GM12878 (cell line): ENCODE data around the gene NUDT22. TPM values are rescaled to one million over a fixed set of nuclear protein-coding genes. Genes with fewer than 3 reads are reported as not detected.
A peak's percentile ranks its signal among the peaks of the same experiment; 100 is the strongest.

Experiments
- BACH1 ChIP-seq: fragments of 450-650 bp; IDR thresholded peaks from 2 replicates; pipeline ENCODE4 v1.6.1; 2017; ENCODE audit warnings: mild to moderate bottlenecking, borderline replicate concordance
- CEBPB ChIP-seq, 2 experiments: fragments of 150-350 bp in 1 of 2; IDR thresholded peaks; 2 replicates each; pipeline ENCODE4 v1.6.1; 2012 to 2014; ENCODE audit warnings: low read depth in 2 of 2, low read length in 2 of 2, borderline replicate concordance in 1 of 2, inconsistent platforms in 1 of 2
- DPF2 ChIP-seq: fragments of 450-650 bp; IDR thresholded peaks from 2 replicates; pipeline ENCODE4 v1.6.1; 2017; ENCODE audit warnings: mild to moderate bottlenecking
- HDAC2 ChIP-seq: fragments of 200-600 bp; sonication (generic); IDR thresholded peaks from 2 replicates; pipeline ENCODE4 v1.6.1; 2017
- MEF2B ChIP-seq: fragments of 450-650 bp; IDR thresholded peaks from 2 replicates; pipeline ENCODE4 v1.6.1; 2018; ENCODE audit warnings: mild to moderate bottlenecking, moderate library complexity; ENCODE audit not compliant: partially characterized antibody, poor library complexity, severe bottlenecking
- NKRF ChIP-seq: fragments of 450-650 bp; conservative IDR thresholded peaks from 2 replicates; pipeline ENCODE4 v1.6.1; 2017; ENCODE audit warnings: mild to moderate bottlenecking, moderate library complexity
- NR2F1 ChIP-seq: fragments of 450-650 bp; conservative IDR thresholded peaks from 2 replicates; pipeline ENCODE4 v1.6.1; 2017; ENCODE audit warnings: mild to moderate bottlenecking
- PBX3 ChIP-seq: IDR thresholded peaks from 2 replicates; pipeline ENCODE4 v1.6.1; 2011; ENCODE audit warnings: mild to moderate bottlenecking, low read depth, low read length, moderate library complexity; ENCODE audit not compliant: insufficient replicate concordance
- POLR2AphosphoS2 ChIP-seq: IDR thresholded peaks from 2 replicates; pipeline ENCODE4 v1.6.1; 2011; ENCODE audit warnings: low read depth, mild to moderate bottlenecking, low read length, improper control_type of control experiment, moderate library complexity
- RB1 ChIP-seq: fragments of 450-650 bp; formaldehyde crosslinking; IDR thresholded peaks from 2 replicates; pipeline ENCODE4 v1.6.1; 2017; ENCODE audit warnings: mild to moderate bottlenecking, borderline replicate concordance
- SMARCA5 ChIP-seq: fragments of 450-650 bp; IDR thresholded peaks from 2 replicates; pipeline ENCODE4 v1.6.1; 2017; ENCODE audit warnings: mild to moderate bottlenecking
- TARDBP ChIP-seq: IDR thresholded peaks from 2 replicates; pipeline ENCODE4 v1.6.1; 2016; ENCODE audit warnings: borderline replicate concordance
- ZNF687 ChIP-seq: fragments of 450-650 bp; IDR thresholded peaks from 2 replicates; pipeline ENCODE4 v1.6.1; 2017; ENCODE audit warnings: mild to moderate bottlenecking, moderate library complexity
- polyA plus RNA-seq, 11 experiments: library from polyadenylated mRNA; depleted of rRNA in 4 of 11; unstranded in 6 of 11; stranded (reverse) in 5 of 11; fragments of >200 nt; fragmentation: Nextera tagmentation in 4 of 11; fragmentation: Illumina TruSeq in 1 of 11; extraction: Ambion mirVana in 4 of 11; extraction: Trizol in 1 of 11; gene quantifications; 1 replicate in 1 of 11; 2 replicates in 10 of 11; pipeline versions ENCODE4 v1.2.1 to v1.2.3, GENCODE V29; 2011 to 2016; ENCODE audit warnings: inconsistent platforms in 2 of 11, missing spikeins in 2 of 11, low read depth in 1 of 11
- total RNA-seq, 4 experiments: library from RNA; depleted of rRNA in 3 of 4; stranded (reverse); fragments of >200 nt in 3 of 4; fragmentation: Illumina TruSeq in 1 of 4; extraction: Trizol in 1 of 4; gene quantifications; 2 replicates each; pipeline versions ENCODE4 v1.2.1 to v1.2.3, GENCODE V29; 2013 to 2021

Gene NUDT22
- total and polyA plus RNA-seq, 10 of the 15 experiments (the other 5 are each of a cell fraction or from before 2014, with no cell fraction given) = 6.7 to 115 (median 64.7) TPM

- peak; percentile 78 for TF ChIP-seq NKRF
- TF ChIP-seq BACH1 = 0 out of 2 replicates have a peak, but pooled peaks have one; percentile 55
- TF ChIP-seq DPF2 = peak; percentile 48
- no peak for TF ChIP-seq HDAC2
- 0 out of 2 replicates have a peak, but pooled peaks have one; percentile 12 for TF ChIP-seq POLR2AphosphoS2
- no peak for TF ChIP-seq CEBPB (IDR thresholded peaks at IDR 0.05; ENCODE audit: borderline replicate concordance in 1 of 2, low read depth in 2 of 2, low read length in 2 of 2)
- TF ChIP-seq RB1 = 0 out of 2 replicates have a peak, but pooled peaks have one; percentile 54
- TF ChIP-seq TARDBP = no peak
- TF ChIP-seq SMARCA5 = 0 out of 2 replicates have a peak, but pooled peaks have one; percentile 59
- 0 out of 2 replicates have a peak, but pooled peaks have one; percentile 27 for TF ChIP-seq ZNF687
- TF ChIP-seq PBX3 = no peak
- peak; percentile 73 for TF ChIP-seq MEF2B
- TF ChIP-seq NR2F1 = peak; percentile 47
Observed at GRCh38 chr11:64234647-64235379, 8.7 kb downstream of the NUDT22 start (continued).
